ENCODE results near the gene ULK3.

Gene ULK3

GRCh38 chr15:74867466-74868038, 24.6 kb upstream of the ULK3 start:
- no peak for DNase-seq

GRCh38 chr15:74866090-74866489, 23.1 kb upstream of the ULK3 start:
- DNase-seq = no peak

GRCh38 chr15:74865316-74865715, 22.4 kb upstream of the ULK3 start:
- DNase-seq = no peak

- no peak for DNase-seq
Measured at GRCh38 chr15:74864296-74864695, 21.3 kb upstream of the ULK3 start.

- DNase-seq = no peak
Measured at GRCh38 chr15:74863239-74864056, 20.5 kb upstream of the ULK3 start.

GRCh38 chr15:74858369-74858740, 15.4 kb upstream of the ULK3 start:
- no peak for DNase-seq

GRCh38 chr15:74857671-74858368, 14.9 kb upstream of the ULK3 start:
- DNase-seq = no peak

- no peak for DNase-seq
Measured at GRCh38 chr15:74857082-74857655, 14.2 kb upstream of the ULK3 start.

GRCh38 chr15:74856537-74856936, 13.6 kb upstream of the ULK3 start:
- no peak for DNase-seq

- no peak for DNase-seq
Measured at GRCh38 chr15:74855857-74856256, 12.9 kb upstream of the ULK3 start.

- DNase-seq = no peak
Measured at GRCh38 chr15:74854453-74855022, 11.6 kb upstream of the ULK3 start.

- no peak for DNase-seq
Measured at GRCh38 chr15:74851960-74852359, 9.0 kb upstream of the ULK3 start.

GRCh38 chr15:74850393-74850792, 7.4 kb upstream of the ULK3 start:
- no peak for DNase-seq

- DNase-seq = no peak
Measured at GRCh38 chr15:74847432-74847831, 4.5 kb upstream of the ULK3 start.

- no peak for DNase-seq
Measured at GRCh38 chr15:74845581-74845980, 2.6 kb upstream of the ULK3 start.

- no peak for DNase-seq
Measured at GRCh38 chr15:74845208-74845568, 2.2 kb upstream of the ULK3 start.

GRCh38 chr15:74844319-74845207, 1.6 kb upstream of the ULK3 start:
- DNase-seq = no peak

GRCh38 chr15:74843891-74844299, 939 bp upstream of the ULK3 start:
- DNase-seq = no peak

GRCh38 chr15:74843445-74843828, 481 bp upstream of the ULK3 start:
- DNase-seq = no peak

- DNase-seq = no peak
Measured at GRCh38 chr15:74841891-74842373, 1.0 kb downstream of the ULK3 start.

GRCh38 chr15:74840851-74841775, 1.8 kb downstream of the ULK3 start:
- DNase-seq = no peak

Data from NCI-H1092 treated with DMSO at 0.1 percent for 48 hours (cell line).